Liver (tissue), 3 donors: ENCODE data around the gene CEP85L.

ENCODE experiments used
- TAF1 ChIP-seq: conservative IDR thresholded peaks from 2 replicates; pipeline ENCODE4 v1.6.1; 2016; ENCODE audit warnings: antibody characterized with exemption, mild to moderate bottlenecking
- TF ChIP-seq, protein P1 (sequence below): fragments of 150-350 bp; IDR thresholded peaks from 2 replicates; pipeline ENCODE4 v1.5.1; 2017; ENCODE audit warnings: improper control_type of control experiment, low read depth, low read length; ENCODE audit not compliant: missing input control
- donor health status: healthy.
- donor health status: healthy.

DNA sequence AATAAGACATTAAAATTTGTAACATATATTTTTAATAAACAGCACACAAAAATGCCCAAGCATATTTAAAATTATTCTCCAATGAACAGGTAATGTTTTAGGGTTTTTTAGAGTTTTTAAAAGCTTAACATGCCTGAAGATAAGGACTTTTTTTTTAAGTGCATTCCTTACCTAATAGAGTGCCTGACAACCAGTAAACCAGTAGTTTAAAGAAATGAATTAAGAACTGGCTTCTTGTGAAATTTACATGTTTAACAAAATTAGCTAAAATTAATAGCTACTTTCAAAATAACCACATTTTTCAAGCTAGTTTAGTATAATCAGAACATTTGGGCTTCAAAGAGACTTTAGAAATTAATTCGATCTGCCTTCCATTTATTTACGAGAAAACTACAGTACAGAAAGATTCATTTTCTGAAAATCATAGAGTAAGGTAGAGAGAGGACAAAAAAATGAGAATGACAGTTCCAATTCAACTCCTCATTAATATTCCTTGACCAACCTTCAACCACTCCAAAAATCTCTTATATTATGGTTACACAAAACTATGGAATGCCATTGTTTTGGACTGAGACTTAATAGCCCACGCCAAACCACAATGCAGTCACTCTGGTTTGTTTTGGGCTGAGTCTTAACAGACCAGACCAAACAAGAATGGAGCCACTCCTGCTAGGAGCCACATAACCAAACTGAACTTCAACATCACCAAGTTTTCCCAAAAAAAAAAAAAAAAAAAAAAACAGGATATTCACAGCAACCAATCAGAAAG is 109.0 kb downstream of the CEP85L start:
- TF ChIP-seq, protein P1, sequence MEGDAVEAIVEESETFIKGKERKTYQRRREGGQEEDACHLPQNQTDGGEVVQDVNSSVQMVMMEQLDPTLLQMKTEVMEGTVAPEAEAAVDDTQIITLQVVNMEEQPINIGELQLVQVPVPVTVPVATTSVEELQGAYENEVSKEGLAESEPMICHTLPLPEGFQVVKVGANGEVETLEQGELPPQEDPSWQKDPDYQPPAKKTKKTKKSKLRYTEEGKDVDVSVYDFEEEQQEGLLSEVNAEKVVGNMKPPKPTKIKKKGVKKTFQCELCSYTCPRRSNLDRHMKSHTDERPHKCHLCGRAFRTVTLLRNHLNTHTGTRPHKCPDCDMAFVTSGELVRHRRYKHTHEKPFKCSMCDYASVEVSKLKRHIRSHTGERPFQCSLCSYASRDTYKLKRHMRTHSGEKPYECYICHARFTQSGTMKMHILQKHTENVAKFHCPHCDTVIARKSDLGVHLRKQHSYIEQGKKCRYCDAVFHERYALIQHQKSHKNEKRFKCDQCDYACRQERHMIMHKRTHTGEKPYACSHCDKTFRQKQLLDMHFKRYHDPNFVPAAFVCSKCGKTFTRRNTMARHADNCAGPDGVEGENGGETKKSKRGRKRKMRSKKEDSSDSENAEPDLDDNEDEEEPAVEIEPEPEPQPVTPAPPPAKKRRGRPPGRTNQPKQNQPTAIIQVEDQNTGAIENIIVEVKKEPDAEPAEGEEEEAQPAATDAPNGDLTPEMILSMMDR = no peak
- no peak for TF ChIP-seq TAF1
